Stimulated activated CD4-positive, alpha-beta T cell treated with anti-CD3 and anti-CD28 coated beads, Interleukin-12 subunit alpha, Interleukin-12 subunit beta, amount 100 ng/mL, for 4 hours (primary cell): Measurements from ENCODE around the gene TMEFF1.
A peak's percentile ranks its signal among the peaks of the same experiment; 100 is the strongest.
"Not testable (repeated sequence)": the region's sequence is repeated elsewhere in the genome, so short reads cannot be mapped to it uniquely, and the experiment has no call there.

Experiments used
- DNase-seq: peaks from one replicate; pipeline ENCODE4 v3.0.0-alpha.2; 2020

Gene TMEFF1, protein sequence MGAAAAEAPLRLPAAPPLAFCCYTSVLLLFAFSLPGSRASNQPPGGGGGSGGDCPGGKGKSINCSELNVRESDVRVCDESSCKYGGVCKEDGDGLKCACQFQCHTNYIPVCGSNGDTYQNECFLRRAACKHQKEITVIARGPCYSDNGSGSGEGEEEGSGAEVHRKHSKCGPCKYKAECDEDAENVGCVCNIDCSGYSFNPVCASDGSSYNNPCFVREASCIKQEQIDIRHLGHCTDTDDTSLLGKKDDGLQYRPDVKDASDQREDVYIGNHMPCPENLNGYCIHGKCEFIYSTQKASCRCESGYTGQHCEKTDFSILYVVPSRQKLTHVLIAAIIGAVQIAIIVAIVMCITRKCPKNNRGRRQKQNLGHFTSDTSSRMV

DNA sequence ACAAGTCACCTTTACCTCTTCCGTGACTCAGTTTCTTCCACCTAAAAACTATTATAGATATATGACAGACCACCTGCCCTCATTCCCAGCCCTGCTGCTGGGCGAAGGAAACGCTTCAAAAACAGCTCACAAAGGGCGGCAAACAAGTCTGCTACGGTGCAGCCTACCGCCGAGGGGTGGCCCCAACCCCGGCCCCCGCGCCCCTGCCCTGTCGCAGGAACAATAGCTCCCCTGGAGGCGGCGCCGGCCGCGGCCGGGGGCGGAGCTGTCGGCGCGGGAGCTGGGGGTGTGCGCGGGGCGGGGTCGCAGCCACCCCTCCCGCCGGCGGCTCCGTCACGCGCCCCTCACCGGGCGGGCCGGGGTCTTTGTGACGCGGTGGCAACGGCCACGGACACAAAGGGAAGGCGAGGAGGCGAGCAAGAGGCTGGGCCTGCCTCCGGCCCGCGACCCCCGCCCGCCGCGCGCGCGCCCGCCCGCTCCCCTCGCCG lies at the start of gene TMEFF1:
TSS of gene TMEFF1 (plus strand) at position 362 of the 488 bp plus-strand sequence. CDS start 396 bp downstream, outside the sequence.
- DNase-seq, result peak; percentile 43

DNA sequence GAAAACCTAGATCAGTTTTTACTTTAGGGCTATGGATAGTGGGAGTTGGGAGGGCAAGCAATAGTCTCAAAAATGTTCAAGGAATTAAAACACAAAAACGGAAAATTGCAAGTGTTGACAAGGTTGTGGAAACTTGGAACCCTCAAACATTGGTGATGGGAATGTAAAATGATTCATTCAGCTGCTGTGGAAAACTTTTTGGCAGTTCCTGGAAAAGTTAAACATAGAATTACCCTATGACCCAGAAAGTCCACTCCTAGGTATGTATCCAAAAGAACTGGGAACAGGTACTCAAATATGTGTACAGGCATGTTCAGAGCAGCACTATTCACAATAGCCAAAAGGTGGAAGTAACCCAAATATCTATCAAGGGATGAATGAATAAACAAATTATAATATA lies 47.2 kb upstream of the TMEFF1 start:
- no peak for DNase-seq

DNA sequence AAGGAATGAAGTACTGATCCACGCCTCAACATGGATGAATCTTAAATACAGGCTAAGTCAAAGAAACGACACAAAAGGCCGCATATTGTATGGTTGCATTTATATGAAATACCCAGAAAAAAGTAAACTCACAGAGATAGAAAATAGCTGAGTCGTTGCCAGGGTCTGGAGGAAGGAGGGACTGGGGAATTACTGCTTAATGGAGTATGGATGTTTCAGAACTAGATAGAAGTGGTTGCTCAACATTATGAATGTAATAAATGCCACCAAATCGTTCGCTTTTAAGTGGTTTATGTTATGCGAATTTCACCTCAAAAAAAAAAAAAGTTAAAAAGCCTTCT lies 46.8 kb upstream of the TMEFF1 start:
- DNase-seq, result no peak

- DNase-seq, result peak; percentile 53
Observed at GRCh38 chr9:100426530-100427365, 46.2 kb upstream of the TMEFF1 start, which contains the start of gene MSANTD3. Gene MSANTD3, plus strand, starts transcription at chr9:100427143. Its CDS starts 14,796 bp downstream, at chr9:100441939.

GRCh38 chr9:100427366-100428263 lies 45.3 kb upstream of the TMEFF1 start:
- peak; percentile 31 for DNase-seq

- DNase-seq, result no peak
Observed at GRCh38 chr9:100428871-100429654, 43.9 kb upstream of the TMEFF1 start.

DNA sequence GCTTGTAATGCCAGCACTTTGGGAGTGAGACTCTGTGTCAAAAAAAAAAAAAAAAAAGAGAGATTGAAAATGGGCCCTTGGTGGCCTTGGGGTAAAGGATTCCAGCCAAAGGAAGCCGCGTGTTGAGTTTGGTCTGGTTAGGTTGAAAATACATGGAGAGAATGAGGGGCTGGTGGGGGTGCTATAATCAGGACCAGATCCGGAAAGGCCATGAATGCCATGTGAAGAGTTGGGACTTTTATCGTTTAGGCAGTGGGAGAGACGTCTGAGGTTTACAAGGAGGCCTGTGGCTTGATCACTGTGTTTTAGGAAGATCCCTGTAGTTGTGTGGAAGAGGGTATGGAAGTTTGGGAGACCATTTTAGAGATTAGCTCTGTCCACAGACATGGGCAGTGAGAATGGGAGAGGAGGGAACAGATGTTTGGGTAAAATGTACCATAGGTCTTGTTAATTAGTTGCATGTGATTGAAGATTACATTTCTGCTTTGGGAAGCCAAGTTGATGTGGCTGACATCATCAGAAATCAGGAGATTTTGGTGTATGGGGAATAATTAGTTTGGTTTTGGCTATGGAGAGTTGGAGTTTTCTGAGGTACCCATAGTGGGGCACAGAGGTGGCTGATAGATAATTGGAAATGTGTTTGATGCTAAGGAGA lies 42.5 kb upstream of the TMEFF1 start:
- DNase-seq, result no peak

- DNase-seq, result no peak
Observed at GRCh38 chr9:100431886-100432285, 41.1 kb upstream of the TMEFF1 start.

DNA sequence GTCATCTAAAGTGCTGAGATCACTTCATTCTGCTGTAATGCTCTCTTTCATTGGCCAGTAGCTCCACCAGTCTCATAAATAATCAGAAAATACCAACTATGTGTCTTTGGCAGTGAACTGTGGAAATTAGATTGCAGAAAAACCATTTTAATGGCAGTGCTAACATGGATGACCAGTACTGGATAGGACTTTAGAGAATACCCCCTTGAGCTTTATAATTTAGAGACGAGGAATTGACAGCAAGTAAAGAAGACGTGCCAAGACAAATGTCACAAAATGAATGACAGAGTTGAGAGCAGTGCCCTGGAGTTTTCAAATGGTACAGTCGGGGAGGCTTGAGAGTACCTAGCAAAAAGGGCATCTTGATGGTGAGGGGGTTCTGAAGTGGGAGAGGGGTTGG lies 40.2 kb upstream of the TMEFF1 start:
- DNase-seq, result no peak

DNA sequence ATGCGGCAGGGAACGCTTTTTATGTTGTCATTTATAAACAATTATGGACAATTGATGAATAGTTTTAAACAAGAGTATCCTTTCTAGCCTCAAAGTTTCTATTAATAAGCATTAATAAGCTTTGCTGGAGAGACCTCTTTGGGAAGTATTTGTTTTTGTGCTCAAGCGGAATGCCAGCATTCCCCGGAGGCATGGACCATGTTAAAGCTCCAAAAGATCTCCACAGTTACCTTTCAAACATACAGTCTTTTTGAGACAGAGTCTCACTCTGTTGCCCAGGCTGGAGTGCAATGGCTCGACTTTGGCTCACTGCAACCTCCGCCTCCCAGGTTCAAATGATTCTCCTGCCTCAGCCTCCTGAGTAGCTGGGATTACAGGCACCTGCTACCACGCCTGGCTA lies 36.4 kb upstream of the TMEFF1 start:
- no peak for DNase-seq

DNA sequence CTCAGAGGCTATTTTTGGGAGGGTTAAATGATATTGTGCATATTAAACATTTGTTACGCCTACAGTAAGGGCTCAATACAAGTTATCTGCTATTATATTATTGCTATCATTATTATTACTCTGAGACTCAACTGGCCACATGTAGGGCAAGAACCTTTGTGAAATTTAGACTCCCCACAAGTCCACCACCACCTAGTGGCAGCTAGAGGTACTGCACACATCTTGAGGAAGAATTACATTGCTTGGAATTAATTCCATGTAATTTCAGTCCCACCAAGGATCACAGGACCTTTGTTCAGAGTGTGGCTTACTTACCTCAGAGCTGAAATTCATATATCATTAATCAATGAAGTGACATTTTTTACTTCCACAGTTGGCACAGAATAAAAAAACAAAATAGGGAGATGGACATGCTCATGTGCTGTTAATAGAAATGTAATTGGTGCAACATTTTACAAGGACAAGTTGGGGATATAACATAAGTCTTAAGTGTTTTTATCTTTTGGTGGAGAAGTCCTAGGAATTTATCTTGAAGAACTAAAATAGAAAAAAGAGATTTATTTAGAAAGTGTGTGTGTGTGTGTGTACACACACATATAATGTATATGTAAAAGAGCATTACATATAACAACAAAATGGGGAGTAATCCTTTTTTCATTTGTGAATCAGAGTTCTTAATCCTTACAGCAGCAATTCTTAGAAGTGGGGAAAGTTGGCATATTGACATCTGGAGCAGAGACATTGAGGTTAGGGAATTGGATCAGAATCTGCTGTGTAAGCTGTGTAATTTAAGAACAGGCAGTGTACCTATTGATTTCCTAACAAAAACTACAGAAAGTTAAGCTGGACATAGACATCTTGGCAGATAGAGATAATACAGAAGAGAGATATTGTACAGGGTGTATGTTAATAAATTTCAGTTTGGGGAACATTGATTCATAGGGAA lies 34.8 kb upstream of the TMEFF1 start:
- peak; percentile 57 for DNase-seq

DNA sequence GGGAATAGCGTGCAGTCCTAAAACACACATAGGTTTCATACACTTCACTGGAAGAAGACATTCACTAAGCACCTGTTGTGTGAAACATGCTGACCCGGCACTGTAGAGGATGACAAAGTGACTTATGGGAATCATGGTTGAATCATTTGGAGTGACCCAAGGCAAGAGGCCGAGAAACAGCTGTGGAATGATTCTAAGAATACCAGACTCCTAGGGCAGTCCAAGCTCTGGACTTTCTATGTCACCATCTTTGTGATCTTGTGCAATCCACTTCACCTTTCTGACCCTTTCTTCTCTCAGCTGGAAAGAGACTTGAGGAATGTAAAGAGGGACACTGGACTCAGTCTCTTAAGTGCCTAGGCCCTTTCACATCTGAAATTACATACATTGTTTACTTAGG lies 32.9 kb upstream of the TMEFF1 start:
- DNase-seq, result no peak

GRCh38 chr9:100440487-100440886 lies 32.5 kb upstream of the TMEFF1 start:
- DNase-seq, result not testable (repeated sequence)

DNA sequence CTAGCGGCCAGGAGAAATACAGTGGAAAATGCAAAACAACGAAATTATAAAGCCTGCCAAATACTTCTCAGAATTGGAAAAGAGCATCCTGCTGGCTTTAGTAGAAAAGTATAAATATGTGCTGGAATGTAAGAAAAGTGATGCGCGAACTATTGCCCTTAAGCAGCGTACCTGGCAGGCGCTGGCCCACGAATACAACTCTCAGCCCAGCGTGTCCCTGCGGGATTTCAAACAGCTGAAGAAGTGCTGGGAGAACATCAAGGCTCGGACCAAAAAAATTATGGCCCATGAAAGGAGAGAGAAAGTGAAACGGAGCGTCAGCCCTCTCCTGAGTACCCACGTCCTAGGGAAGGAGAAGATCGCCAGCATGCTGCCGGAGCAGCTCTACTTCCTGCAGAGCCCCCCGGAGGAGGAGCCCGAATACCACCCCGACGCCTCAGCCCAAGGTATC lies 31.0 kb upstream of the TMEFF1 start:
- DNase-seq, result no peak

GRCh38 chr9:100443781-100444768 lies 28.9 kb upstream of the TMEFF1 start:
- DNase-seq, result no peak

- no peak for DNase-seq
Observed at GRCh38 chr9:100445161-100445902, 27.6 kb upstream of the TMEFF1 start.

GRCh38 chr9:100445903-100446549 lies 26.9 kb upstream of the TMEFF1 start:
- DNase-seq, result no peak

GRCh38 chr9:100447041-100447440 lies 25.9 kb upstream of the TMEFF1 start:
- DNase-seq, result no peak
